Measurements from ENCODE around the gene MAP4K4. TPM values are rescaled to one million over a fixed set of nuclear protein-coding genes. Genes with fewer than 3 reads are reported as not detected.
A peak's percentile ranks its signal among the peaks of the same experiment; 100 is the strongest.

Gene MAP4K4
- total and polyA plus RNA-seq, 2 experiments from 2014 or later, result 61.6 to 131 TPM

GRCh38 chr2:101706819-101707177 is 9.3 kb downstream of the MAP4K4 start:
- Histone ChIP-seq H3K4me1 (ENCODE audit: low read depth) (peaks cover 11% of the 10 kb centered on the region), H3K4me3 (no peak overlapping the region), H3K27me3 (no peaks in the 10 kb centered on the region), H3K27ac (no peak overlapping the region), H3K36me3 (no peaks in the 10 kb centered on the region), H3K9me3 (ENCODE audit: low read depth) (no peaks in the 10 kb centered on the region)
- no peak for DNase-seq (ENCODE audit: low read depth in 1 of 2, low spot score in 1 of 2)
- TF ChIP-seq CTCF (IDR thresholded peaks at IDR 0.05; ENCODE audit: low read depth, low read length), result no peak

GRCh38 chr2:101710036-101710435 is 12.5 kb downstream of the MAP4K4 start:
- no peaks in the 10 kb centered on the region for H3K36me3 ChIP-seq
- no peak overlapping the region for H3K4me3 ChIP-seq
- H3K4me1 ChIP-seq (ENCODE audit: low read depth), result peaks cover 11% of the 10 kb centered on the region
- H3K9me3 ChIP-seq (ENCODE audit: low read depth), result no peaks in the 10 kb centered on the region
- H3K27ac ChIP-seq, result peak overlapping the region; percentile 66
- no peaks in the 10 kb centered on the region for H3K27me3 ChIP-seq
- no peak for TF ChIP-seq CTCF (IDR thresholded peaks at IDR 0.05; ENCODE audit: low read depth, low read length)
- no peak for DNase-seq (ENCODE audit: low read depth in 1 of 2, low spot score in 1 of 2)

GRCh38 chr2:101710471-101711318 is 13.2 kb downstream of the MAP4K4 start:
- DNase-seq (ENCODE audit: low read depth in 1 of 2, low spot score in 1 of 2), result no peak
- Histone ChIP-seq H3K27me3 (no peaks in the 10 kb centered on the region), H3K4me1 (ENCODE audit: low read depth) (peaks cover 11% of the 10 kb centered on the region), H3K27ac (peak overlapping the region; percentile 66), H3K4me3 (no peak overlapping the region), H3K9me3 (ENCODE audit: low read depth) (no peaks in the 10 kb centered on the region), H3K36me3 (no peaks in the 10 kb centered on the region)
- TF ChIP-seq CTCF (IDR thresholded peaks at IDR 0.05; ENCODE audit: low read depth, low read length), result no peak

- H3K27ac ChIP-seq, result no peak overlapping the region
- no peaks in the 10 kb centered on the region for H3K9me3 ChIP-seq (ENCODE audit: low read depth)
- H3K4me3 ChIP-seq, result no peak overlapping the region
- no peaks in the 10 kb centered on the region for H3K36me3 ChIP-seq
- no peak for TF ChIP-seq CTCF (IDR thresholded peaks at IDR 0.05; ENCODE audit: low read depth, low read length)
- no peaks in the 10 kb centered on the region for H3K27me3 ChIP-seq
- no peak for DNase-seq (ENCODE audit: low read depth in 1 of 2, low spot score in 1 of 2)
- peaks cover 11% of the 10 kb centered on the region for H3K4me1 ChIP-seq (ENCODE audit: low read depth)
Measured at GRCh38 chr2:101714118-101714517, 16.6 kb downstream of the MAP4K4 start.

- no peaks in the 10 kb centered on the region for H3K4me1 ChIP-seq (ENCODE audit: low read depth)
- no peaks in the 10 kb centered on the region for H3K36me3 ChIP-seq
- no peak overlapping the region for H3K4me3 ChIP-seq
- no peaks in the 10 kb centered on the region for H3K9me3 ChIP-seq (ENCODE audit: low read depth)
- no peak for TF ChIP-seq CTCF (IDR thresholded peaks at IDR 0.05; ENCODE audit: low read depth, low read length)
- DNase-seq (ENCODE audit: low read depth in 1 of 2, low spot score in 1 of 2), result no peak
- H3K27me3 ChIP-seq, result no peaks in the 10 kb centered on the region
- H3K27ac ChIP-seq, result no peak overlapping the region
Measured at GRCh38 chr2:101717071-101717845, 19.8 kb downstream of the MAP4K4 start.
